ENCODE results near the gene CEP43. TPM values are rescaled to one million over a fixed set of nuclear protein-coding genes. Genes with fewer than 3 reads are reported as not detected.

CEP43 gene
- total RNA-seq, 1 experiment from 2014 or later = 35.4 TPM

GRCh38 chr6:167020206-167020605, 21.0 kb downstream of the CEP43 start:
- Histone ChIP-seq H3K4me3 (ENCODE audit: low read depth in 2 of 2, low read length in 2 of 2) (no peak overlapping the region), H3K36me3 (ENCODE audit: control insufficient read depth, insufficient read depth, low read length) (peaks cover 31% of the 10 kb centered on the region), H3K4me1 (ENCODE audit: control insufficient read depth, insufficient read depth, low read length) (no peaks in the 10 kb centered on the region), H3K27me3 (ENCODE audit: control insufficient read depth, insufficient read depth, low read length) (no peaks in the 10 kb centered on the region), H3K9me3 (ENCODE audit: control insufficient read depth, insufficient read depth, low read depth, low read length) (no peaks in the 10 kb centered on the region), H3K27ac (ENCODE audit: low read length) (no peak overlapping the region)
- ChIA-PET CTCF (no interaction called here), POLR2A (no interaction called here)
- intact Hi-C loops (cut with micrococcal nuclease; ENCODE audit: unreplicated experiment) (no loop called here), in situ Hi-C loops (cut with HindIII; ENCODE audit: low pct_unique_long_range_greater_than_20kb, low sequenced_read_pairs) (no loop called here)
- no TSS peak for BruUV-seq (replicated peaks)
- DNase-seq (ENCODE audit: low read depth, low spot score) (no peak), ATAC-seq (no peak)
- TF ChIP-seq, protein P1, sequence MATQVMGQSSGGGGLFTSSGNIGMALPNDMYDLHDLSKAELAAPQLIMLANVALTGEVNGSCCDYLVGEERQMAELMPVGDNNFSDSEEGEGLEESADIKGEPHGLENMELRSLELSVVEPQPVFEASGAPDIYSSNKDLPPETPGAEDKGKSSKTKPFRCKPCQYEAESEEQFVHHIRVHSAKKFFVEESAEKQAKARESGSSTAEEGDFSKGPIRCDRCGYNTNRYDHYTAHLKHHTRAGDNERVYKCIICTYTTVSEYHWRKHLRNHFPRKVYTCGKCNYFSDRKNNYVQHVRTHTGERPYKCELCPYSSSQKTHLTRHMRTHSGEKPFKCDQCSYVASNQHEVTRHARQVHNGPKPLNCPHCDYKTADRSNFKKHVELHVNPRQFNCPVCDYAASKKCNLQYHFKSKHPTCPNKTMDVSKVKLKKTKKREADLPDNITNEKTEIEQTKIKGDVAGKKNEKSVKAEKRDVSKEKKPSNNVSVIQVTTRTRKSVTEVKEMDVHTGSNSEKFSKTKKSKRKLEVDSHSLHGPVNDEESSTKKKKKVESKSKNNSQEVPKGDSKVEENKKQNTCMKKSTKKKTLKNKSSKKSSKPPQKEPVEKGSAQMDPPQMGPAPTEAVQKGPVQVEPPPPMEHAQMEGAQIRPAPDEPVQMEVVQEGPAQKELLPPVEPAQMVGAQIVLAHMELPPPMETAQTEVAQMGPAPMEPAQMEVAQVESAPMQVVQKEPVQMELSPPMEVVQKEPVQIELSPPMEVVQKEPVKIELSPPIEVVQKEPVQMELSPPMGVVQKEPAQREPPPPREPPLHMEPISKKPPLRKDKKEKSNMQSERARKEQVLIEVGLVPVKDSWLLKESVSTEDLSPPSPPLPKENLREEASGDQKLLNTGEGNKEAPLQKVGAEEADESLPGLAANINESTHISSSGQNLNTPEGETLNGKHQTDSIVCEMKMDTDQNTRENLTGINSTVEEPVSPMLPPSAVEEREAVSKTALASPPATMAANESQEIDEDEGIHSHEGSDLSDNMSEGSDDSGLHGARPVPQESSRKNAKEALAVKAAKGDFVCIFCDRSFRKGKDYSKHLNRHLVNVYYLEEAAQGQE (IDR thresholded peaks at IDR 0.05; ENCODE audit: insufficient read depth in 1 of 2, low read depth in 2 of 2, low read length in 1 of 2) = no peak

DNA sequence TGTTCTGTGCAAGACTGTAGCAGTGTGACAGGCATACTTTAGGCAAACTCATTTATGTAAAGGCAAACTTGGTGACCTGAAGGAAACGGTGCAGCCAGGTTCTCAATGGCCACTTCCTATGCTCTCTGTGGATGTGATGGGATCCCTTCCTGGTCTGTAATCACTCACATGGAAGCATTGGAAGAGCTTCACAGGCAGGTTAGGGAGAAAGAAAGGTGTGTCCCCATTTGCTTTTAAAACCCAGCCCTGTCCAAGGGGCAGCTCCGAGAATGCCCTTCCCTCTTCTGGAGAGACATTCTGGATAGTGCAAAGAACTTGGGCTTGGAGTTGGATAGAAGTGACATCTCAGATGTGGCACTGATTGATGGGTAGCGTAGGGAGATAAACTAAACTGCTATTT, 28.1 kb downstream of the CEP43 start:
- no TSS peak for BruUV-seq (replicated peaks)
- POLR2A ChIA-PET = no interaction called here
- CTCF ChIA-PET = no interaction called here
- Histone ChIP-seq H3K36me3 (ENCODE audit: control insufficient read depth, insufficient read depth, low read length) (peaks cover 26% of the 10 kb centered on the region), H3K9me3 (ENCODE audit: control insufficient read depth, insufficient read depth, low read depth, low read length) (no peaks in the 10 kb centered on the region), H3K27me3 (ENCODE audit: control insufficient read depth, insufficient read depth, low read length) (no peaks in the 10 kb centered on the region), H3K4me1 (ENCODE audit: control insufficient read depth, insufficient read depth, low read length) (no peaks in the 10 kb centered on the region), H3K4me3 (ENCODE audit: low read depth in 2 of 2, low read length in 2 of 2) (no peak overlapping the region), H3K27ac (ENCODE audit: low read length) (no peak overlapping the region)
- intact Hi-C loops (cut with micrococcal nuclease; ENCODE audit: unreplicated experiment) (no loop called here), in situ Hi-C loops (cut with HindIII; ENCODE audit: low pct_unique_long_range_greater_than_20kb, low sequenced_read_pairs) (no loop called here)
- DNase-seq (ENCODE audit: low read depth, low spot score) (no peak), ATAC-seq (no peak)
- TF ChIP-seq TCF7L2 (IDR thresholded peaks at IDR 0.05; ENCODE audit: low read depth, low read length) = no peak
- TF ChIP-seq SIN3A (IDR thresholded peaks at IDR 0.05; ENCODE audit: borderline replicate concordance, insufficient read depth, low read depth, low read length) = no peak
- TF ChIP-seq CTCF (IDR thresholded peaks at IDR 0.05) = no peak
- TF ChIP-seq, protein P1 (IDR thresholded peaks at IDR 0.05; ENCODE audit: insufficient read depth in 1 of 2, low read depth in 2 of 2, low read length in 1 of 2) = no peak
- no peak for TF ChIP-seq POLR2AphosphoS5 (IDR thresholded peaks at IDR 0.05; ENCODE audit: low read depth, low read length)
